ENCODE measurements around the gene IRF2BPL.

IRF2BPL gene

DNA sequence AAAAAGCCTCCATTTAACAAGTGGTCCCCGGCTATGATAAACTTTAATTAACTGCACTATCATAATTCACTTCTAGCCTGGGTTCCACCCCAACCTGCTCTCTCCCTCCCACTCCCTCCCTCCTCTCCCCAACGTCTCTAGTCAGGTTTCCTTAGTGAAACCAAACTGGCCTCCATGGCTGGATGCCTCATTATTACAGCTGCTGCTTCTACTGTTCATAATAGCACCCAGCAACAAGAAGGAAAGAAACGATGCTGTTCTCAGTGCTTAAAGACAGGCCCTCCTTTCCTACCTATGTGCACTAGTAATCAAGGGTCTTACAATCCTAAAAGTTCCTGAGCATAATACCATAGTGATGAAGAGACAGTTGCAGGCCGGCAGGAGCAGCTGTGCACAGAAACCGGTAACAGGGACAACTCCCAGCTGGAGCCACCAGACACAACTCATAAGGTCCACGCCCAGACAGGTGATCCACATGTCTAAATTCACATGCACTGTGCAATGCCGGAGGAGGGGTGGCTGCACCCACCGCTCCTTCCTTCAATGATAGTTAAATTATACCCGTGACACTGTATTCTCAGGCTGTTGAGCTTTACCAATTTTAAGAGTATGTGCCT is 6.2 kb downstream of the IRF2BPL start:
- intact Hi-C loops (cut with DNase I): loop anchor here (5.0 kb wide), 1 partner anchor 45 kb away; no protein-coding TSS in a partner anchor
- DNase-seq: peak in 1 of 10 donors; percentile 34

DNA sequence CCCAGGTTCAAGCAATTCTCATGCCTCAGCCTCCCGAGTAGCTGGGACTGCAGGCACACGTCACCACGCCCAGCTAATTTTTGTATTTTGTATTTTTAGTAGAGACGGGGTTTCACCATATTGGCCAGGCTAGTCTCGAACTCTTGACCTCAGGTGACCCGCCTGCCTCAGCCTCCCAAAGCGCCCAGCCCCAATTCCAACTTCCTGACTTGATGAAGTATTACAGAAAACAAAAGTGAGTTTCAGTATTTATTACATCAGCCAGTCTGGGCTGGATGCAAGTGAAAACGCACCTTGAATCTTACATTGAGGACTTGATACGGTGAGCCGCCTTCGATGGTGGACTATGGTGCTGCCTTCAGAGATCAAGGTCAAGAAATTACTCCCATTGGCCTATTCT is 7.1 kb downstream of the IRF2BPL start:
- intact Hi-C loops (cut with DNase I): loop anchor here (5.0 kb wide), 1 partner anchor 46 kb away; no protein-coding TSS in a partner anchor
- DNase-seq: peak in 1 of 10 donors; percentile 4

DNA sequence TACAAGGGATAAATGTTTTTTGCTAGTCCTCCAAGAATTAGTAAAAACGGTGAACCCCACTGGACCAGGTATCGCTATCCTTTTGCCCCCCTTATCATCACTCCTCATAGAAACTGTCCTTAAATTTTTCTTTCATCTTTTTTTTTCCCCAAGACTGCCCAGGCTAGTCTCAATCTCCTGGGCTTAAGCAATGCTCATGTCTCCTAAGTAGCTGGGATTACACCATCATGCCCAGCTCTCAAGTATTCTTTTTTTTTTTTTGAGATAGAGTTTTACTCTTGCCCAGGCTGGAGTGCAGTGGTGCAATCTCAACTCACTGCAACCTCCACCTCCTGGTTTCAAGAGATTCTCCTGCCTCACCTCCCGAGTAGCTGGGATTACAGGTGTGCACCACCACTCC is 9.7 kb downstream of the IRF2BPL start:
- no peak for DNase-seq
- intact Hi-C loops (cut with DNase I): no loop called here

DNA sequence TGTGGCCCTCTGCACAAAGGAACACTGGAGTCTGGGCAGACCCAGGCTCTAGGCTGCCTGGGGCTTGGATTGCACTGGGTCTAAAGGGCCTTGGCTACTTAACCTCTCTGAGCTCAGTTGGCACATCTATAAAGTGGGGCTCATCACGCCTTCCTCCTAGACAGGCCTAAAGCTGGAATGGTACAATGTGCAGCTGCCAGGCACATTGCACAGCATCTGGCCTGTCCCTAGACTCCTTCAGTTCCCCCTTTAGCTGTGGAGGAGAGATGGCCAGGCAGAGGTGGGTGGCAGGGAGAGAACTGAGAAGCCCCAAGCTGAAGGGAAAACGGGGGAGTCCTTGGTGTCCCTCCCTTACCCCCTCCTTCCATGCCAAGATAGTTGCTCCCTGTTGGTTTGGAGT is 10.8 kb downstream of the IRF2BPL start:
- intact Hi-C loops (cut with DNase I): no loop called here
- no peak for DNase-seq

DNA sequence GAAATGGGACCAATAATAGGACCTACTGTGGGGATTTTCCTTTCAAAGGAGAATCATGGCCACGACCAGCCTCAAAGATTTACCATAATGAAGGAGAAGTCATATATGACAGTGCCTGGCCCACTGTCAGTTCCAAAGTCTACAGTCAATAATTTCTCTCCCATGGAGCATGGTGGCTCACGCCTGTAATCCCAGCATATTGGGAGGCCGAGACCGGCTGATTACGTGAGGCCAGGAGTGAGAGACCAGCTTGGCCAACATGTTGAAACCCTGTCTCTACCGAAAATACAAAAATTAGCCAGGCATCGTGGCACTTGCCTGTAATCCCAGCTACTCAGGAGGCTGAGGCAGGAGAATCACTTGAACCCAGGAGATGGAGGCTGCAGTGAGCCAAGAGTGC is 13.8 kb downstream of the IRF2BPL start:
- DNase-seq: peak in 1 of 10 donors; percentile 51
- intact Hi-C loops (cut with DNase I): no loop called here

DNA sequence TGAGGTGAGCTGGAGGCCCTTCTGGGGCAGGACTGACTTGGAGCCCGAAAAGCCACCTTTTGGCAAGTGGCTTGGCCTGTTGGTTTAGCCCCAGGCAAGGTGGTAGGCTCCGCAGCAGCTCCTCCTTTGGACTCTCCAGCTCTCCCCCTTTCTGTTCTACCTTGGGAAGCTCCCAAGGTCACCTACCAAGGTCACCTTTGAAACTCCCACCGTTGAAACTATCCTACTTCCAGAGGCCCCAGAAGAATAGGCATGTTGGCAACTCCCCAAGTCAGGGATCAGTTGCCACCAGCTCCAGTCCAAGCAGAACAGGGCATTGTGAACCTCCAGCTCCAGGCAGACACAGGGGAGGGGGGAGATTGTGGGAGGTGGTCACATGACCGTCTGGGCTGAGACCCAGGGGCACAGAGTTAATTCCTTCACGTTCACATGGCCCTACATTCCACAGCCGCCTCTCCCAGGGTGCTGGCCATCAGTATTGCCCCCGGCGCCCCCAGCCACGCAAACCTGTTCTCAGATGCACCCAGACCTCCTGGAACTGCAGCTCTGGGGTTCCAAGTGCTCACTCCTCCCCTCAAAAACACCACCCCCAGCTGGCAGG is 14.4 kb downstream of the IRF2BPL start:
- DNase-seq: peak in 8 of 10 donors; percentile 29 to 91 (median 58)
- intact Hi-C loops (cut with DNase I): no loop called here

DNA sequence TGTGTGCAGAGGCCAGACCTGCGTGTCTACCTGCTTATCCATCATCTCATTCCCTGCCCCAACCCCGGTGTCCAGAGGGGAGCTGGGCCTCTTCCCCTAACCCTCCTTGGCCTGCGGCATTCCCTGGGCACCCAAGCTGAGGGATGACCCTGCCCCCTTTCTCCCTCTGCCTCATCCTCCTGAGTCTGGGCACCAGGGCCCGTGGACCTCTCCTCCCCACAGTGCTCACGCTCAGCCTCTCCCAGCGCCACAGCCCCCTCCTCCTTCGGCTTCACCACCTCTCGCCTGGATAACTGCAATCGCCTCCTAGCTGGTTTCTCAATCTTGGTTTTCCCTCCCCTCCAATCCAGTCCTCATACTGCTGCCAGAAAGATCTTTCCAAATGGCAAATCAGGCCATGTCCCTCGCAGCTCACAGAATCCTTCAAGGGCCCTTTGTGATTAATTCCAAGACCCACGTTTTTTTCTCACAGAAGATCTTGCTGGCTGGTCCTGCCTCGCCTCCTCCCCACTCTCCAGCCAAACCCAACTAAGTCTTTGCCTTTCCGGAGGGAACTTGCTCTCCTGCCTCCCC is 16.2 kb downstream of the IRF2BPL start:
- DNase-seq: peak in 2 of 10 donors; percentile 48 to 55
- intact Hi-C loops (cut with DNase I): no loop called here

DNA sequence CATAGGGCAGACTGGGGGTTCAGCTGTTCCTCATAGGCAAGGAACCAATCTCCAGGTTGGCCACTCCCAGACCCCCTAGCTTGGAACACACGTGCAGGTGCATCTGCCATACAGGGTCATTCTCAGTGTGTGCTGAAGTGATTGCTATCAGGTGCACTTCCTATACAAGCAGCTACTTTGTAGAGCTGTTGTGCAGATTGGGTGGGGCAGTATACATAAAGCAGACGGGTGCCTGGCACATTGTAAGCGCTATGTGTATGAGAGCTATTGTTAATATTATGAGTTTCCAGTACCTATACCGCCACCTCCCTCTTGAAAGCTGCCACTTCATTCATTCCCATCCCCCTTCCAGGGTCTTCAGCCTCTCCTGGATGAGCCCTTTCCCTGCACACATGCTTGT is 17.3 kb downstream of the IRF2BPL start:
- DNase-seq: peak in 2 of 10 donors; percentile 1 to 35
- intact Hi-C loops (cut with DNase I): no loop called here

DNA sequence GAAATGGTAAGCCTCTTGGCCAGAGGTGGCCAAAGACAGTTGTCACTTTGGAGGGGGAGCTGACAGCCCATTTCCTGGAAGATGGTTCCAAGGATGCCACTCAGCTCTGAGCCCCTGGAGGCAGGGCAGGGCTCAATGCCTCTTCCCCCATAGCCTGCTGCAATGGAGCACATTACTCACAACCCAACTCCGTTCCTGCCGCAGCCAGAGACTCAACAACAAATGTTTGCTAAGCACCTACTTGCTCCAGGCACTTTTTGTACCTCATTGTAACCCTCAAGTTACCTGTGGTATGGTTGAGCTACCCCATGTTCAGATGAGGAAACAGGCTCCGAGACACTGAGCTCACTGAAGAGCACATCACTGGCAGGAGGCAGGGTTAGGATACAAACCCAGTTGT is 19.5 kb downstream of the IRF2BPL start:
- DNase-seq: peak in 1 of 10 donors; percentile 63
- intact Hi-C loops (cut with DNase I): no loop called here

DNA sequence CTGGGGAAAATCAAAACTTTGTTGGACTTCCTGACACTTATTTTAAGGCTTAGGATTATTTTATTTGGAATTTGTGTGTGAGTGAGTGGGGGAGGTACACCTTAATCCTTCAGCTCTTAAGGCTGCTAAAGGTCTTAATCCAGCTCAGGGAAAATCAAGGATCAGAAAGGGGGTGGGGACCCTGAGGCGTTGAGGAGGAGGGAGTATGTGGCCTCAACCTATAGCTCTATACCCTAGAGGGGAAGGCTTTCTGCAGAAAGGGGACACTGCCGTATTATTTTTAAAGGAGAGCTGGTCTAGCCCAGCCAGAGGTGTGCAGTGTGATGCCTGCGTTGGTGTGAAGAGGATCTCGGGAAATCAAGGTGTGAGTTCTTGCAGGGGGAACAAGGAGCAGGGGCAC is 20.0 kb downstream of the IRF2BPL start:
- intact Hi-C loops (cut with DNase I): no loop called here
- no peak for DNase-seq

DNA sequence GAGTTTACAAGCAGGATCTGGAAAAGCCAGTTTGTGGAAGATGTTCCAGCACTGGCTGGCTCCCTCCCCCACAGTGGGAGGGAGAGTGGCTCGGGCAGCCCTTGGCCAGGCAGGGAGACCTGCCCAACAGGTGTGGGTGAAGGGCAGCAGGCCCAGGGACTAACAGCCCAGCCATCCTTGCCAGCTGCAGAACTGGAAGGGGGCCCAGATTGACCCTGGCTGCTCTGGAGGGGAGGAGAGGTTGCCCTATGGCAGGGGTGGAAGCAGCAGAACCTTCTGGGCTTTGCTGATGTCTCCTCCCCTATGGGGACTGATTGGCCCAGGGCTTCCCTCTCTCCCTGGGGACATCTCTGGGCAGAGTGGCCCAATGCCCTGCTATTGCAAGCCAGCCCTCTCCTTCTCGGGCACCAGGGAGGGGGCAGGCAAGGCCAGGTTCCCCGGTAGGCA is 20.5 kb downstream of the IRF2BPL start:
- peak in 1 of 10 donors; percentile 63 for DNase-seq
- intact Hi-C loops (cut with DNase I): no loop called here

DNA sequence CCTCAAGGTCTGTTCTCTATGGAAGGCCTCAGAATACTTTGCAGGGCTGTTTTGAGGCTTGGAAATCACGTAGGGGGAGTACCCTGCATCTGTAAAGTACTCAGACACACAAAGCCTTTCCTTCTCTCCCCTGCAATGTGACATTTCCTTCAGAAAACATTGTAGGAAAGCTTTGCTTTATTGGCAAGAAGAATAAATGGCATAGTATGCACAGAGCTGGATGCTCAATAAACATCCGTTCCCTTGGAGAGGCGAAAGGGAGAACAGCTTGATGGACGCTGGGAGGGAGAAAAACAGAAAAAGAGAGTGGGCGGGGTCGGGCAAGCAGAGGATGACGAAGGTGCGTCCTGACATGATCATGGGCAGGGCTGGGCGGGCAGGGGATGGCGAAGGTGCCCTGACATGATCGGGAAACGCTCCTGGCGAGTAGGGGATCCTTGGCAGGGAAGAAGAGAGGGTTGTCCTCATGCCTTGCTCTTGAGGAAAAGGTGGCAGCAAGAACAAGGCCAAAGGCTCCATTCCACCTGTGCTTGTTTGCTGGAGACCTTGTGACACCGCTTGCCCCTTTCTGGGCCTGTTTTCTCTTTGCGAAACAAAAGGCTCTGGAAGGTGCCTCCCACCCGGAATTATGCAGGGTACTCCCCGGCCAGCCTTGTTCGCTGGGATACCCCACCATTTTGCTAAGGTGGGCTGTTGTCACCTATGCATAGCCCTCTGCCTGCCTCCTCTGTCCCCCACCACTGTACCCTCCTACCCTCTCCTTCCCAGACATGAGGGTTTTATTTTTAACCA is 21.1 kb downstream of the IRF2BPL start:
- DNase-seq: peak in 1 of 10 donors; percentile 32
- intact Hi-C loops (cut with DNase I): no loop called here

DNA sequence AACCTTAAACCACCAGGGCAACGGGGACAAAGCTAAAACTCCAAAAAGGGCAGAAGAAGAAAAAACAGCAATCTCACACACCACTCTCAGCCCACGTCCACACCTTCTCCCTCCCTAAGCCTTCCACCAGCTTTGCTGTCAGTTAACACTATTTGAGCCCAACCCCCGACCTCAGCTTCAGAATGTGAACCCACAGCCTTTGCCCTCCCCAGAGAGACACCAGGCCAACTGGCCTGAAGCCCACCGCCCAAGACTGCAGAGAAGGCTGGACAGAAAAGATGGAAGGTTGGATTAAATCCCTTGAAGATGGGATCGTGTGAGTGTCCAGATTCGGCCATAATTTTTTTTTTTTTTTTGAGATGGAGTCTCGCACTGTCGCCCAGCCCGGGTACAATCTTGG is 22.4 kb downstream of the IRF2BPL start:
- intact Hi-C loops (cut with DNase I): no loop called here
- peak in 1 of 10 donors; percentile 67 for DNase-seq

DNA sequence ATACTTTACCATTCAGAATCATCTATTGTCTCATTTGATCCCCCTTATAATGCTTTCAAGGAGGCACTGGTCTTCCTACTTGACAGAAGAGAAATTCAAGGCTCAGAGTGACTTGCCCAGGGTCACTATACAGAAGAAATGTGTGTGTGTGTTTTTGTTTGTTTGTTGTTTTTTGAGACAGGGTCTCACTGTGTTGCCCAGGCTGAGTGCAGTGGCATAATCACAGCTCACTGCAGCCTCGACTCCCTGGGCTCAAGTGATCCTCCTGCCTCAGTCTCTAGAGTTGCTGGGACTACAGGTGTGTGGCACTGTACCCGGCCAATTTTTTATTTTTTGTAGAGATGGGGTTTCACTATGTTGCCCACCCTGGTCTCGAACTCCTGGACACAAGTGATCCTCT is 22.9 kb downstream of the IRF2BPL start:
- intact Hi-C loops (cut with DNase I): no loop called here
- DNase-seq: peak in 1 of 10 donors; percentile 43

DNA sequence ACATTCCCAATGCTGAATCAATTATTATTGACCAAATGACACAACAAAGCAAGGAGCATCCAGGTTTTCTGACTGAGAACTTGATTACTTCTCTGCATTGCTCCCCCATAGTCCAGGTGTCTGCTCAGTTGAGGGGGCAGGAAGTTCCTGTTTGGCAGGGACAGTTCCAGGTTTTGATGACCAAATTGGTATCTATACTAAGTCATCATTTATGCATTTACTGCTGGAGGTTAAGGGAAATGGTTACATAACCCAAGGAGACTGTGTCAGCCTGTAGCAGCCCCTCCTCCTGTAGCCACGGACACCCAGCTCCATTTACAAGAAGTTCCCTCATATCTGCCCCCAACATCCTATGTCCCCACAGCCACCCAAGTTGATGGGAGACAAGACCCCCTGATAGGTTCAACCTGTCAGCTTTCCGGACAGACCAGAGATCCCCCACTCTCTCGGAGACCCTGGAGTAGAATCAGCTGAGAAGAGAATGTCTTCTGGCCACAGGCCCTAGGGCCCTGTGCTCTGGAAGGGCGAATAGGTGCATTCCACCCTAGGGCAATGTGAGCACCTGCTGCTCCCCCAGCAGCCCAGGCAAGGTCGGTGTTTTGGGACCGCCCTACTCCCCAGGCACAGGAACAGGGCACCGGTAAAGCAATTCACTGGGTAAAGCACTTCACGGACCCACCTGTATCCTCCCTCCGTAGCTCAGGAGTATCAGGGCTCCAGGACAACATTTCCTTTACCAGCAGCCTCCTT is 23.6 kb downstream of the IRF2BPL start:
- peak in 1 of 10 donors; percentile 35 for DNase-seq
- intact Hi-C loops (cut with DNase I): no loop called here

DNA sequence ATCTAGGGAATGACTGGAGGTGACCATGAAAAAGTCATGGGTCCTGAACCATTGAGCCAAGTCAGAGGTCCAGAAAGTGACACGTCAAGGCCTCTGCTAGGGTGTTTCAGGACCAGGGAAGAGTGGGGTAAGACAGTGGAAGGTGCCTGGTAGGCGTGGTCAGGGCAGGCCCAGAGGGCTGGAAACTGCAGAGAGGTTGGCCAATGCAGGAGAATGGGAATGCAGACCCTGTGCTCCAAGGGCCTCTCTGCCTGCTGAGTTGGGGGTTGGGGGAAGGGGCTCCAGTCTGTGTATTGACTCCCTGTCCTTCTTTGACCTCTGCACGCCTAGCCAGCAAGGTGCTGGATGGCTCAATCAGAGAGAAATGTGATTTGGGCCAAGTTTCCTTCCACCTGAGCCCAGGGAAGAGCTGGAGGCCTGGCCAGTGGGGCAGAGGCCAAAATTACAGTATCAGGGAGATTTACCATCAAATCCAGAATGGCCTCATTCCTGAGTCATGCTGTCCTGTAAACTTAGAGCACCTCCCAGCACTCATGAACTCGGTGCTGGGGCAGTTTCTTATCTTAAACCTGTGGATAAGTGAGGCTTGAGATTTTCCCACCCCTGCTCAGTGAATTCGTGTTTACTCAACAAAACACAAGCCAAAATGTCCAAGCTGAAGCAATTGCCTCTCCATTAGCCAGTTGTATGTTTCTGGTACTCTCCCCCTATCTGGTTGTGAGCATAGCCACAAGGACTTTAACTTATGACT is 24.4 kb downstream of the IRF2BPL start:
- intact Hi-C loops (cut with DNase I): no loop called here
- DNase-seq: peak in 1 of 10 donors; percentile 53

DNA sequence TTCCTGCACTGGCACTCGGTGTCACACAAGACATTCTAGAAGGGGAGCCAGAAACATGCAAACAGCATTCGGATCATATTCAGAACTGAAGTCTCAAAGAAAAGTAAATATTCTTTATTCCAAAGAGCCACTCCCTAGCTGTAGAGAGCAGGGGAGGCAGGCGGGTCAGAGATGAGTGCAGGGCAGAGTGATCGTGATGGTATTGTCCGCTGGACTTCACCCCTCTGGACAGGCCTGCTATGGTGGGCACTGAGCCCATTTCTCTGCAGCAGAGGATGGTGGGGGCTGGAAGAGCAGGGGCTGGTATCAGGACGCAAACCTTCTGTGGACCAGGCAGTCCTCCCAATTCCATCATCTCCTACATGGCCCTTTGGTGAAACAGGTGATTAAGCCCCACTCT is 25.6 kb downstream of the IRF2BPL start:
- intact Hi-C loops (cut with DNase I): no loop called here

DNA sequence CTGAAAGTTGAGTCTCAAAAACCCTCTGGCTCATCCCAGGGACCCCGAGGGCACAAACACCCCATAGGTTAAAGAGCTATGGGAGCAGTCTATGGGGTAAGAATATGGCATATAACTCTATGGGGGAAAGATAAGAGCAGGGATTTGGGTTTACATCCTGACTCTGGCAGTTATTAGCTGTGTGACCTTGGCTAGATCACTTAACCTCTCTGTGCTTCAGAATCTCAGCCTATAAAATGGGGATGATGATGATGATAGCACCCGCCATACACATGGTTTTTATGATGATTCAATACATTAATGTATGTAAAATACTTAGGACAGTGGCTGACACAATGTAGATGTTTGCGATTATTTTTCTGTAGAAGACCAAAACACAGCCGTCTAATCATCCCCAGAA is 26.2 kb downstream of the IRF2BPL start:
- no peak for DNase-seq
- intact Hi-C loops (cut with DNase I): no loop called here

More for the DNA sequence above, 25.6 kb downstream of the IRF2BPL start:
- DNase-seq: peak in 1 of 10 donors; percentile 26
